ENCODE measurements around the gene TMEM163.
"Not testable (repeated sequence)": the region's sequence is repeated elsewhere in the genome, so short reads cannot be mapped to it uniquely, and the experiment has no call there.

The TMEM163 gene

GRCh38 chr2:134626781-134627180 is 92.0 kb downstream of the TMEM163 start:
- TF ChIP-seq CTCF (IDR thresholded peaks at IDR 0.05; ENCODE audit: low read length, missing control alignments), result no peak

GRCh38 chr2:134625311-134625710 is 93.5 kb downstream of the TMEM163 start:
- H3K4me3 ChIP-seq (replicated peaks; ENCODE audit: low read depth, low read length), result no peak overlapping the region
- no peak for DNase-seq (ENCODE audit: low read depth)
- no peak for TF ChIP-seq CTCF (IDR thresholded peaks at IDR 0.05; ENCODE audit: low read length, missing control alignments)

More at GRCh38 chr2:134626781-134627180, 92.0 kb downstream of the TMEM163 start:
- no peak overlapping the region for H3K4me3 ChIP-seq (replicated peaks; ENCODE audit: low read depth, low read length)
- DNase-seq (ENCODE audit: low read depth), result no peak

- H3K4me3 ChIP-seq (replicated peaks; ENCODE audit: low read depth, low read length), result no peak overlapping the region
- TF ChIP-seq CTCF (IDR thresholded peaks at IDR 0.05; ENCODE audit: low read length, missing control alignments), result no peak
- no peak for DNase-seq (ENCODE audit: low read depth)
Measured at GRCh38 chr2:134623796-134624195, 95.0 kb downstream of the TMEM163 start.

GRCh38 chr2:134623046-134623445 is 95.8 kb downstream of the TMEM163 start:
- no peak for TF ChIP-seq CTCF (IDR thresholded peaks at IDR 0.05; ENCODE audit: low read length, missing control alignments)
- no peak overlapping the region for H3K4me3 ChIP-seq (replicated peaks; ENCODE audit: low read depth, low read length)
- no peak for DNase-seq (ENCODE audit: low read depth)

- no peak for TF ChIP-seq CTCF (IDR thresholded peaks at IDR 0.05; ENCODE audit: low read length, missing control alignments)
- DNase-seq (ENCODE audit: low read depth), result no peak
- no peak overlapping the region for H3K4me3 ChIP-seq (replicated peaks; ENCODE audit: low read depth, low read length)
Measured at GRCh38 chr2:134621939-134622705, 96.7 kb downstream of the TMEM163 start.

GRCh38 chr2:134619250-134619649 is 99.5 kb downstream of the TMEM163 start:
- H3K4me3 ChIP-seq (replicated peaks; ENCODE audit: low read depth, low read length), result no peak overlapping the region
- no peak for DNase-seq (ENCODE audit: low read depth)
- TF ChIP-seq CTCF (IDR thresholded peaks at IDR 0.05; ENCODE audit: low read length, missing control alignments), result no peak

- H3K4me3 ChIP-seq (replicated peaks; ENCODE audit: low read depth, low read length); DNase-seq (ENCODE audit: low read depth): not testable (repeated sequence)
Measured at GRCh38 chr2:134615480-134615879, 103.3 kb downstream of the TMEM163 start.
